Neutrophil (primary cell): ENCODE results near the gene ETHE1.

Source experiments
- H3K27ac ChIP-seq: fragments of 200-600 bp; sonication (generic); 2 replicates; pipeline ENCODE4 v1.5.1; 2016; ENCODE audit warnings: mild to moderate bottlenecking, moderate library complexity
- H3K27me3 ChIP-seq: fragments of 200-600 bp; sonication (generic); 2 replicates; pipeline ENCODE4 v1.6.0; 2016; ENCODE audit warnings: mild to moderate bottlenecking
- H3K36me3 ChIP-seq: fragments of 200-600 bp; sonication (generic); 2 replicates; pipeline ENCODE4 v1.5.1; 2017
- H3K4me1 ChIP-seq, 2 experiments: fragments of 200-600 bp in 1 of 2; sonication (generic) in 1 of 2; 1 replicate in 1 of 2; 2 replicates in 1 of 2; pipeline versions ENCODE4 v1.5.1 to v1.6.1; 2013 to 2016; ENCODE audit warnings: low read depth in 1 of 2, low read length in 1 of 2, mild to moderate bottlenecking in 1 of 2, moderate library complexity in 1 of 2; ENCODE audit not compliant: control insufficient read depth in 1 of 2, insufficient read depth in 1 of 2
- H3K4me3 ChIP-seq, 2 experiments: fragments of 200-600 bp in 1 of 2; sonication (generic) in 1 of 2; 1 replicate in 1 of 2; 2 replicates in 1 of 2; pipeline ENCODE4 v1.5.1; 2013 to 2016; ENCODE audit warnings: low read depth in 1 of 2, low read length in 1 of 2, mild to moderate bottlenecking in 1 of 2, moderate library complexity in 1 of 2
- H3K9me3 ChIP-seq: fragments of 200-600 bp; sonication (generic); 2 replicates; pipeline ENCODE4 v1.5.1; 2016
- TF ChIP-seq, protein P1 (sequence below): fragments of 200-600 bp; sonication (generic); IDR thresholded peaks from 2 replicates; pipeline ENCODE4 v1.5.1; 2016; ENCODE audit warnings: antibody characterized with exemption

The ETHE1 gene

DNA sequence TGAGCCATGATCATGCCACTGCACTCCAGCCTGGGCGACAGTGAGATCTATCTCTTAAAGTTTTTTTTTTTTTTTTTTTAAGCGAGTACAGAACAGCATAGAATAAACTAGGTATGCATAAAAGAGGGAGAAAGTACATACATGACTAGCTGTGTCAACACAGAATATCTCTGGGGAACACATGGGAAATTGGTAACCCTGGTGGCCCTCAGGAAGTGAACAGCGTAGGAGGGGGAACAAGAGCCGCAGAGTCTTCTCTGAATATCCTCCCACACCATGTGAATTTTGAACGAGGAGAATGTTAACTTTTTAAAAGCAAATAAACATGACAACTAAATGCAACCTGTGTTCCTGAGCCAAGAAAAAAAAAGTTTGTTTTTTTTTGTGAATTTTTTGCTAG, 37.7 kb downstream of the ETHE1 start:
- Histone ChIP-seq H3K4me1 (no peaks in the 10 kb centered on the region), H3K27ac (no peak overlapping the region), H3K4me3 (no peak overlapping the region), H3K27me3 (no peaks in the 10 kb centered on the region), H3K9me3 (no peaks in the 10 kb centered on the region), H3K36me3 (peaks cover 5% of the 10 kb centered on the region)
- TF ChIP-seq, protein P1, sequence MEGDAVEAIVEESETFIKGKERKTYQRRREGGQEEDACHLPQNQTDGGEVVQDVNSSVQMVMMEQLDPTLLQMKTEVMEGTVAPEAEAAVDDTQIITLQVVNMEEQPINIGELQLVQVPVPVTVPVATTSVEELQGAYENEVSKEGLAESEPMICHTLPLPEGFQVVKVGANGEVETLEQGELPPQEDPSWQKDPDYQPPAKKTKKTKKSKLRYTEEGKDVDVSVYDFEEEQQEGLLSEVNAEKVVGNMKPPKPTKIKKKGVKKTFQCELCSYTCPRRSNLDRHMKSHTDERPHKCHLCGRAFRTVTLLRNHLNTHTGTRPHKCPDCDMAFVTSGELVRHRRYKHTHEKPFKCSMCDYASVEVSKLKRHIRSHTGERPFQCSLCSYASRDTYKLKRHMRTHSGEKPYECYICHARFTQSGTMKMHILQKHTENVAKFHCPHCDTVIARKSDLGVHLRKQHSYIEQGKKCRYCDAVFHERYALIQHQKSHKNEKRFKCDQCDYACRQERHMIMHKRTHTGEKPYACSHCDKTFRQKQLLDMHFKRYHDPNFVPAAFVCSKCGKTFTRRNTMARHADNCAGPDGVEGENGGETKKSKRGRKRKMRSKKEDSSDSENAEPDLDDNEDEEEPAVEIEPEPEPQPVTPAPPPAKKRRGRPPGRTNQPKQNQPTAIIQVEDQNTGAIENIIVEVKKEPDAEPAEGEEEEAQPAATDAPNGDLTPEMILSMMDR = no peak

GRCh38 chr19:43488179-43488578, 38.8 kb downstream of the ETHE1 start:
- H3K27me3 ChIP-seq = no peaks in the 10 kb centered on the region
- no peaks in the 10 kb centered on the region for H3K9me3 ChIP-seq
- TF ChIP-seq, protein P1 = no peak
- no peak overlapping the region for H3K4me3 ChIP-seq
- peaks cover 5% of the 10 kb centered on the region for H3K36me3 ChIP-seq
- H3K27ac ChIP-seq = no peak overlapping the region
- H3K4me1 ChIP-seq = no peaks in the 10 kb centered on the region

DNA sequence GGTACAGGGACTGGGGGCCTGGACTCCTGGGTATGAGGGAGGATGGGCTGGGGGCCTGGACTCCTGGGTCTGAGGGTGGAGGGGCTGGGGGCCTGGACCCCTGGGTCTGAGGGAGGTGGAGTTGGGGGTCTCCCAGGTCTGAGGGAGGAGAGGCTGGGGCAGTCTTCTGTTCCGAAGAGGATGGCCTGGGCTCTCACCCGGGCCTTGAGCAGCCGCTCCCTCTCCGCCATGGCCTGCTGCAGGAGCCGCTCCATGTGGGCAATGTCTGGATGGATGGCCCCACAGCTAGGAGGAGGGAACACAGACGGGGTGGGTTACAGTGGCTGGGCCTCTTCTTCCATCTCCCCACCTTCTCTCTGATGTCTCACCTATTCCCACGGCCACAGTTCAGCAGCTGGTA, 40.6 kb downstream of the ETHE1 start:
- no peak overlapping the region for H3K4me3 ChIP-seq
- no peaks in the 10 kb centered on the region for H3K27me3 ChIP-seq
- no peak overlapping the region for H3K27ac ChIP-seq
- no peaks in the 10 kb centered on the region for H3K9me3 ChIP-seq
- TF ChIP-seq, protein P1 = no peak
- H3K4me1 ChIP-seq = no peaks in the 10 kb centered on the region
- peaks cover 5% of the 10 kb centered on the region for H3K36me3 ChIP-seq

GRCh38 chr19:43485951-43486350, 41.0 kb downstream of the ETHE1 start:
- H3K36me3 ChIP-seq = peaks cover 4% of the 10 kb centered on the region

GRCh38 chr19:43483281-43483680, 43.7 kb downstream of the ETHE1 start:
- Histone ChIP-seq H3K27ac (no peak overlapping the region), H3K27me3 (no peaks in the 10 kb centered on the region), H3K36me3 (no peaks in the 10 kb centered on the region), H3K9me3 (no peaks in the 10 kb centered on the region), H3K4me3 (no peak overlapping the region), H3K4me1 (no peaks in the 10 kb centered on the region)
- TF ChIP-seq, protein P1 = no peak

More at GRCh38 chr19:43485951-43486350, 41.0 kb downstream of the ETHE1 start:
- Histone ChIP-seq H3K4me1 (no peaks in the 10 kb centered on the region), H3K27me3 (no peaks in the 10 kb centered on the region), H3K4me3 (no peak overlapping the region), H3K27ac (no peak overlapping the region), H3K9me3 (no peaks in the 10 kb centered on the region)
- TF ChIP-seq, protein P1 = no peak

GRCh38 chr19:43482193-43482592, 44.8 kb downstream of the ETHE1 start:
- TF ChIP-seq, protein P1 = no peak
- H3K27ac ChIP-seq = no peak overlapping the region
- H3K36me3 ChIP-seq = no peaks in the 10 kb centered on the region
- H3K4me1 ChIP-seq = no peaks in the 10 kb centered on the region
- no peaks in the 10 kb centered on the region for H3K27me3 ChIP-seq
- H3K4me3 ChIP-seq = no peak overlapping the region
- no peaks in the 10 kb centered on the region for H3K9me3 ChIP-seq
